ENCODE data around the gene ANAPC4. TPM values are rescaled to one million over a fixed set of nuclear protein-coding genes. Genes with fewer than 3 reads are reported as not detected.

ANAPC4 gene
- polyA plus RNA-seq, 1 donor from 2014 or later: 78.1 TPM

GRCh38 chr4:25433966-25434827, 57.1 kb downstream of the ANAPC4 start:
- Histone ChIP-seq H3K36me3 (ENCODE audit: insufficient read depth, low read length) (no peaks in the 10 kb centered on the region), H3K4me2 (ENCODE audit: low read length) (no peak overlapping the region), H3K79me2 (replicated peaks; ENCODE audit: insufficient read depth, low read length) (no peaks in the 10 kb centered on the region), H4K20me1 (ENCODE audit: insufficient read depth) (no peaks in the 10 kb centered on the region), H3K27me3 (ENCODE audit: insufficient read depth, low read depth, low read length) (no peaks in the 10 kb centered on the region), H3F3A (ENCODE audit: insufficient read depth, low read length, poor library complexity, severe bottlenecking) (no peaks in the 10 kb centered on the region), H2AFZ (ENCODE audit: low read depth, low read length) (no peak overlapping the region), H3K9me2 (ENCODE audit: insufficient read depth, low read length) (no peaks in the 10 kb centered on the region), H3K9ac (ENCODE audit: low read length) (no peak overlapping the region), H3K27ac (ENCODE audit: low read length) (no peak overlapping the region), H3K9me3 (ENCODE audit: low read length) (no peaks in the 10 kb centered on the region), H3K4me3 (ENCODE audit: low read length) (no peak overlapping the region)
- TF ChIP-seq MXI1 (conservative IDR thresholded peaks at IDR 0.05; ENCODE audit: poor library complexity, severe bottlenecking) (no peak), RAD21 (conservative IDR thresholded peaks at IDR 0.05) (no peak), TAF1 (IDR thresholded peaks at IDR 0.05; ENCODE audit: low read depth) (no peak), EZH2 (IDR thresholded peaks at IDR 0.05; ENCODE audit: borderline replicate concordance, insufficient read depth, low read length, poor library complexity, severe bottlenecking) (no peak), SMC3 (conservative IDR thresholded peaks at IDR 0.05; ENCODE audit: poor library complexity) (no peak), EP300 (conservative IDR thresholded peaks at IDR 0.05; ENCODE audit: poor library complexity, severe bottlenecking) (no peak), POLR2AphosphoS5 (IDR thresholded peaks at IDR 0.05) (no peak)
- TF ChIP-seq, protein P1, sequence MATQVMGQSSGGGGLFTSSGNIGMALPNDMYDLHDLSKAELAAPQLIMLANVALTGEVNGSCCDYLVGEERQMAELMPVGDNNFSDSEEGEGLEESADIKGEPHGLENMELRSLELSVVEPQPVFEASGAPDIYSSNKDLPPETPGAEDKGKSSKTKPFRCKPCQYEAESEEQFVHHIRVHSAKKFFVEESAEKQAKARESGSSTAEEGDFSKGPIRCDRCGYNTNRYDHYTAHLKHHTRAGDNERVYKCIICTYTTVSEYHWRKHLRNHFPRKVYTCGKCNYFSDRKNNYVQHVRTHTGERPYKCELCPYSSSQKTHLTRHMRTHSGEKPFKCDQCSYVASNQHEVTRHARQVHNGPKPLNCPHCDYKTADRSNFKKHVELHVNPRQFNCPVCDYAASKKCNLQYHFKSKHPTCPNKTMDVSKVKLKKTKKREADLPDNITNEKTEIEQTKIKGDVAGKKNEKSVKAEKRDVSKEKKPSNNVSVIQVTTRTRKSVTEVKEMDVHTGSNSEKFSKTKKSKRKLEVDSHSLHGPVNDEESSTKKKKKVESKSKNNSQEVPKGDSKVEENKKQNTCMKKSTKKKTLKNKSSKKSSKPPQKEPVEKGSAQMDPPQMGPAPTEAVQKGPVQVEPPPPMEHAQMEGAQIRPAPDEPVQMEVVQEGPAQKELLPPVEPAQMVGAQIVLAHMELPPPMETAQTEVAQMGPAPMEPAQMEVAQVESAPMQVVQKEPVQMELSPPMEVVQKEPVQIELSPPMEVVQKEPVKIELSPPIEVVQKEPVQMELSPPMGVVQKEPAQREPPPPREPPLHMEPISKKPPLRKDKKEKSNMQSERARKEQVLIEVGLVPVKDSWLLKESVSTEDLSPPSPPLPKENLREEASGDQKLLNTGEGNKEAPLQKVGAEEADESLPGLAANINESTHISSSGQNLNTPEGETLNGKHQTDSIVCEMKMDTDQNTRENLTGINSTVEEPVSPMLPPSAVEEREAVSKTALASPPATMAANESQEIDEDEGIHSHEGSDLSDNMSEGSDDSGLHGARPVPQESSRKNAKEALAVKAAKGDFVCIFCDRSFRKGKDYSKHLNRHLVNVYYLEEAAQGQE (IDR thresholded peaks at IDR 0.05; ENCODE audit: borderline replicate concordance): no peak
- TF ChIP-seq, protein P2, sequence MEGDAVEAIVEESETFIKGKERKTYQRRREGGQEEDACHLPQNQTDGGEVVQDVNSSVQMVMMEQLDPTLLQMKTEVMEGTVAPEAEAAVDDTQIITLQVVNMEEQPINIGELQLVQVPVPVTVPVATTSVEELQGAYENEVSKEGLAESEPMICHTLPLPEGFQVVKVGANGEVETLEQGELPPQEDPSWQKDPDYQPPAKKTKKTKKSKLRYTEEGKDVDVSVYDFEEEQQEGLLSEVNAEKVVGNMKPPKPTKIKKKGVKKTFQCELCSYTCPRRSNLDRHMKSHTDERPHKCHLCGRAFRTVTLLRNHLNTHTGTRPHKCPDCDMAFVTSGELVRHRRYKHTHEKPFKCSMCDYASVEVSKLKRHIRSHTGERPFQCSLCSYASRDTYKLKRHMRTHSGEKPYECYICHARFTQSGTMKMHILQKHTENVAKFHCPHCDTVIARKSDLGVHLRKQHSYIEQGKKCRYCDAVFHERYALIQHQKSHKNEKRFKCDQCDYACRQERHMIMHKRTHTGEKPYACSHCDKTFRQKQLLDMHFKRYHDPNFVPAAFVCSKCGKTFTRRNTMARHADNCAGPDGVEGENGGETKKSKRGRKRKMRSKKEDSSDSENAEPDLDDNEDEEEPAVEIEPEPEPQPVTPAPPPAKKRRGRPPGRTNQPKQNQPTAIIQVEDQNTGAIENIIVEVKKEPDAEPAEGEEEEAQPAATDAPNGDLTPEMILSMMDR (IDR thresholded peaks at IDR 0.05; ENCODE audit: poor library complexity, severe bottlenecking): no peak

GRCh38 chr4:25437926-25438325, 60.9 kb downstream of the ANAPC4 start:
- no peak overlapping the region for H3K27ac ChIP-seq (ENCODE audit: low read length)
- H3K27me3 ChIP-seq (ENCODE audit: insufficient read depth, low read depth, low read length): no peaks in the 10 kb centered on the region
- no peak overlapping the region for H3K4me2 ChIP-seq (ENCODE audit: low read length)
- no peak overlapping the region for H2AFZ ChIP-seq (ENCODE audit: low read depth, low read length)
- no peak for TF ChIP-seq EZH2 (IDR thresholded peaks at IDR 0.05; ENCODE audit: borderline replicate concordance, insufficient read depth, low read length, poor library complexity, severe bottlenecking)
- H3K9me2 ChIP-seq (ENCODE audit: insufficient read depth, low read length): no peaks in the 10 kb centered on the region
- H3K9me3 ChIP-seq (ENCODE audit: low read length): no peaks in the 10 kb centered on the region
- no peak overlapping the region for H3K4me3 ChIP-seq (ENCODE audit: low read length)
- no peaks in the 10 kb centered on the region for H3K36me3 ChIP-seq (ENCODE audit: insufficient read depth, low read length)
- H3K79me2 ChIP-seq (replicated peaks; ENCODE audit: insufficient read depth, low read length): no peaks in the 10 kb centered on the region
- no peak overlapping the region for H3K9ac ChIP-seq (ENCODE audit: low read length)
- H4K20me1 ChIP-seq (ENCODE audit: insufficient read depth): no peaks in the 10 kb centered on the region
- no peaks in the 10 kb centered on the region for H3F3A ChIP-seq (ENCODE audit: insufficient read depth, low read length, poor library complexity, severe bottlenecking)

Measured in neural cell (in vitro differentiated cells).